ENCODE data around the gene BEND2.

Gene BEND2

GRCh38 chrX:18133605-18134004 lies 87.1 kb downstream of the BEND2 start:
- no peak for DNase-seq

- DNase-seq, result no peak
Observed at GRCh38 chrX:18129690-18130089, 91.0 kb downstream of the BEND2 start.

GRCh38 chrX:18126971-18127370 lies 93.7 kb downstream of the BEND2 start:
- no peak for DNase-seq

GRCh38 chrX:18119856-18120255 lies 100.8 kb downstream of the BEND2 start:
- DNase-seq, result no peak
